PC-9 (cell line): ENCODE results near the gene ACAD10. TPM values are rescaled to one million over a fixed set of nuclear protein-coding genes. Genes with fewer than 3 reads are reported as not detected.

Experiments used
- BruUV-seq: library from RNA; stranded (reverse); fragments of 400-500 nt; replicated peaks from 2 replicates; lab custom pipeline; 2021; lab: Mats Ljungman, UMichigan
- CTCF ChIA-PET: fragments of 300-600 bp; sonication (Branson Sonifier 250); formaldehyde crosslinking; loops from one replicate; lab custom pipeline; 2022; ENCODE audit warnings: antibody characterized with exemption; lab: Charles Lee
- POLR2A ChIA-PET: fragments of 300-600 bp; sonication (Branson Sonifier 250); formaldehyde crosslinking; loops from one replicate; lab custom pipeline; 2022; ENCODE audit warnings: antibody characterized with exemption; ENCODE audit not compliant: unreplicated experiment; lab: Charles Lee
- DNase-seq, 2 experiments: peaks; one replicate each; pipeline versions ENCODE4 v3.0.0 to v3.0.0-alpha.2; 2015 to 2022; ENCODE audit warnings: mixed read lengths in 1 of 2
- H2AFZ ChIP-seq: fragments of 200-600 bp; sonication (generic); 2 replicates; pipeline ENCODE4 v1.8.1; 2017; ENCODE audit warnings: antibody characterized with exemption
- H3F3A ChIP-seq: fragments of 200-600 bp; sonication (generic); 2 replicates; pipeline ENCODE4 v1.8.1; 2017; ENCODE audit warnings: antibody characterized with exemption, mild to moderate bottlenecking, low read depth; ENCODE audit not compliant: insufficient read depth
- H3K27ac ChIP-seq: fragments of 200-600 bp; sonication (generic); 2 replicates; pipeline ENCODE4 v1.6.1; 2016; ENCODE audit warnings: mixed run types
- H3K27me3 ChIP-seq: fragments of 200-600 bp; sonication (generic); 2 replicates; pipeline ENCODE4 v1.6.1; 2016; ENCODE audit warnings: low read depth, mixed run types; ENCODE audit not compliant: insufficient read depth
- H3K36me3 ChIP-seq: fragments of 200-600 bp; sonication (generic); 2 replicates; pipeline ENCODE4 v1.6.1; 2016; ENCODE audit warnings: low read depth, mixed run types
- H3K4me1 ChIP-seq: fragments of 200-600 bp; sonication (generic); replicated peaks from 2 replicates; pipeline ENCODE4 v1.6.1; 2016; ENCODE audit warnings: mixed run types; ENCODE audit not compliant: insufficient read depth
- H3K4me2 ChIP-seq: fragments of 200-600 bp; sonication (generic); 2 replicates; pipeline ENCODE4 v1.6.1; 2017; ENCODE audit warnings: mixed run types
- H3K4me3 ChIP-seq: fragments of 200-600 bp; sonication (generic); 2 replicates; pipeline ENCODE4 v1.6.1; 2016; ENCODE audit warnings: mixed run types
- H3K79me2 ChIP-seq: fragments of 200-600 bp; sonication (generic); 2 replicates; pipeline ENCODE4 v1.6.1; 2017; ENCODE audit warnings: low read depth, mixed run types
- H3K9me2 ChIP-seq: fragments of 200-600 bp; sonication (generic); 2 replicates; pipeline ENCODE4 v1.8.1; 2017; ENCODE audit warnings: mild to moderate bottlenecking; ENCODE audit not compliant: insufficient read depth
- H3K9me3 ChIP-seq: fragments of 200-600 bp; sonication (generic); 2 replicates; pipeline ENCODE4 v1.8.1; 2016; ENCODE audit warnings: low read depth; ENCODE audit not compliant: insufficient read depth
- H4K20me1 ChIP-seq: fragments of 200-600 bp; sonication (generic); 2 replicates; pipeline ENCODE4 v1.8.1; 2017; ENCODE audit not compliant: insufficient read depth
- EZH2 ChIP-seq: fragments of 200-600 bp; sonication (generic); IDR thresholded peaks from 2 replicates; pipeline ENCODE4 v1.8.0; 2017; ENCODE audit warnings: antibody characterized with exemption, low read depth
- intact Hi-C: fragments of 100-400 bp; cut with micrococcal nuclease; formaldehyde crosslinking; loops from one replicate; pipeline ENCODE4 v1.10.0; 2022; ENCODE audit not compliant: unreplicated experiment
- total RNA-seq: library from RNA; stranded (reverse); gene quantifications from 2 replicates; pipeline ENCODE4 v1.2.3, GENCODE V29; 2021
- TF ChIP-seq, protein P1 (sequence below): fragments of 200-600 bp; sonication (generic); conservative IDR thresholded peaks from 2 replicates; pipeline ENCODE4 v1.6.1; 2017; ENCODE audit warnings: mixed run types, antibody characterized with exemption, mild to moderate bottlenecking, moderate library complexity

ACAD10 gene
- total RNA-seq, 1 experiment from 2014 or later: 30.3 TPM

- BruUV-seq: no TSS peak
- no peak for DNase-seq
- Histone ChIP-seq H3K4me1 (no peaks in the 10 kb centered on the region), H3K27ac (no peak overlapping the region), H3K27me3 (no peaks in the 10 kb centered on the region), H4K20me1 (no peaks in the 10 kb centered on the region), H3F3A (peaks cover 3% of the 10 kb centered on the region; the same call in 1 of the 2 replicates), H2AFZ (no peak overlapping the region), H3K4me2 (no peak overlapping the region), H3K9me2 (no peaks in the 10 kb centered on the region), H3K9me3 (no peaks in the 10 kb centered on the region), H3K79me2 (no peaks in the 10 kb centered on the region), H3K36me3 (peaks cover 12% of the 10 kb centered on the region), H3K4me3 (no peak overlapping the region)
- no peak for TF ChIP-seq EZH2
- TF ChIP-seq, protein P1, sequence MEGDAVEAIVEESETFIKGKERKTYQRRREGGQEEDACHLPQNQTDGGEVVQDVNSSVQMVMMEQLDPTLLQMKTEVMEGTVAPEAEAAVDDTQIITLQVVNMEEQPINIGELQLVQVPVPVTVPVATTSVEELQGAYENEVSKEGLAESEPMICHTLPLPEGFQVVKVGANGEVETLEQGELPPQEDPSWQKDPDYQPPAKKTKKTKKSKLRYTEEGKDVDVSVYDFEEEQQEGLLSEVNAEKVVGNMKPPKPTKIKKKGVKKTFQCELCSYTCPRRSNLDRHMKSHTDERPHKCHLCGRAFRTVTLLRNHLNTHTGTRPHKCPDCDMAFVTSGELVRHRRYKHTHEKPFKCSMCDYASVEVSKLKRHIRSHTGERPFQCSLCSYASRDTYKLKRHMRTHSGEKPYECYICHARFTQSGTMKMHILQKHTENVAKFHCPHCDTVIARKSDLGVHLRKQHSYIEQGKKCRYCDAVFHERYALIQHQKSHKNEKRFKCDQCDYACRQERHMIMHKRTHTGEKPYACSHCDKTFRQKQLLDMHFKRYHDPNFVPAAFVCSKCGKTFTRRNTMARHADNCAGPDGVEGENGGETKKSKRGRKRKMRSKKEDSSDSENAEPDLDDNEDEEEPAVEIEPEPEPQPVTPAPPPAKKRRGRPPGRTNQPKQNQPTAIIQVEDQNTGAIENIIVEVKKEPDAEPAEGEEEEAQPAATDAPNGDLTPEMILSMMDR: no peak
- CTCF ChIA-PET: no interaction called here
- intact Hi-C loops: no loop called here
- POLR2A ChIA-PET: interaction anchor here (0.6 kb wide), 1 partner anchor 45 kb away, joined by 6 read pairs; no protein-coding TSS in a partner anchor
Measured at GRCh38 chr12:111664499-111664898, 21.4 kb upstream of the ACAD10 start.

DNA sequence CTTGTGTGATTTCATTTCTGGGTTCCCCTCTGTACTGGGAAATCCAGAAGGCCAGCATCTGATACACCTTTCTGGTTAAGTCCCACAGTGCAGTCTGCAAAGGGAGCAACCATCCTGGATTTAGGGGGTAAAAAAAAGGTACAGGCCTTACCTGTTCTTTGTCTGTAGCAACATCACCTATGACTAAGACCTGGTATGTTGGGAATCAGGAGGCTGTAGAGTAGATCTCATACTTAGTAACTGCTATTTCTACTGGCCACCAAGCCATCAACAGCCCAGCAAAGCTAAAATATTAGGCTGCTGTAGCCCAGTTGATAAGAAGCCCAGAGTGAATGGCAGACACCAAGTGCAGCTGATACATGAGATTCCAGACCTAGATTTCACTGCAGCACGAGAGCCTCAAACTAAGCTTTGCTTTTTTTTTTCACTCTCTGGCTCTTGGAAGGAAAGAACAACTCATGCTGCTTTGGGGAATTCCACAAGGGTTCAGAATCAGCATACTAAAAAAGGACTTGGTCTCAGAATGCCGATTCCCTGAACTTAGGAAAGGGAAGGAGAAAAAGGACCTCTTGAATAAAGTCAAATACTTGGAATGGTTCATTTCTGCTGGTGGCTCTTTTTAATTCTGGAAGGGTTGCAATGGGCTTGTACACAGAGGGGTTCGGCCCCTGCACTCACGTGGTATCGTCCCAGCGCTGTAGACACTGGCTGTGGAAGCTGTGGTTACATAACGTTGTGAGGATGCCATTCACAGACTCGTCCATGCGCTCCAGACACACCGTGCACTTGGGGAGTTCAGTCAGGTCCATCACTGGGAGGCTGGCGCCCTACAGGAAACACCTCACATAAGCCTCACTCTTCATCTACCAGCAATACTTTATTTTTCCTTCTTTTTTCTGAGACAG, 20.6 kb upstream of the ACAD10 start:
- Histone ChIP-seq H3K4me3 (no peak overlapping the region), H4K20me1 (no peaks in the 10 kb centered on the region), H3K9me3 (no peaks in the 10 kb centered on the region), H3K36me3 (peaks cover 12% of the 10 kb centered on the region), H3K4me2 (no peak overlapping the region), H3F3A (peaks cover 3% of the 10 kb centered on the region; the same call in 1 of the 2 replicates), H3K4me1 (no peaks in the 10 kb centered on the region), H3K79me2 (no peaks in the 10 kb centered on the region), H3K27me3 (no peaks in the 10 kb centered on the region), H2AFZ (no peak overlapping the region), H3K9me2 (no peaks in the 10 kb centered on the region), H3K27ac (no peak overlapping the region)
- no peak for TF ChIP-seq EZH2
- TF ChIP-seq, protein P1: no peak
- CTCF ChIA-PET: no interaction called here
- DNase-seq: no peak
- intact Hi-C loops: no loop called here
- no TSS peak for BruUV-seq
- POLR2A ChIA-PET: interaction anchor here (0.6 kb wide), 1 partner anchor 46 kb away, joined by 6 read pairs; no protein-coding TSS in a partner anchor

- DNase-seq: no peak
- H3F3A ChIP-seq: peaks cover 17% of the 10 kb centered on the region; the same call in 1 of the 2 replicates
- TF ChIP-seq, protein P1: no peak
- TF ChIP-seq EZH2: no peak
- no peaks in the 10 kb centered on the region for H3K4me1 ChIP-seq
- no peaks in the 10 kb centered on the region for H3K79me2 ChIP-seq
- no peaks in the 10 kb centered on the region for H3K27me3 ChIP-seq
- H3K36me3 ChIP-seq: 0 out of 2 replicates have a peak, but pooled peaks cover 7% of the 10 kb centered on the region
- no TSS peak for BruUV-seq
- ChIA-PET CTCF (no interaction called here), POLR2A (interaction anchor here (0.7 kb wide), 1 partner anchor 41 kb away, joined by 7 read pairs; no protein-coding TSS in a partner anchor)
- no peak overlapping the region for H3K4me3 ChIP-seq
- H2AFZ ChIP-seq: no peak overlapping the region
- H4K20me1 ChIP-seq: peaks cover 6% of the 10 kb centered on the region
- H3K9me3 ChIP-seq: no peaks in the 10 kb centered on the region
- H3K9me2 ChIP-seq: no peaks in the 10 kb centered on the region
- H3K27ac ChIP-seq: no peak overlapping the region
- intact Hi-C loops: loop anchor here (1.0 kb wide), 1 partner anchor 276 kb away; no protein-coding TSS in a partner anchor
- H3K4me2 ChIP-seq: no peak overlapping the region
Measured at GRCh38 chr12:111672822-111673381, 13.0 kb upstream of the ACAD10 start.
